Mesendoderm (in vitro differentiated cells): Measurements from ENCODE around the gene SMPD3.

Experiments used
- DNase-seq: peaks from one replicate; pipeline ENCODE4 v3.0.0; 2013
- H2AK5ac ChIP-seq: 2 replicates; pipeline ENCODE4 v1.6.1; 2013; ENCODE audit warnings: low read length, inconsistent platforms
- H2BK120ac ChIP-seq: 2 replicates; pipeline ENCODE4 v1.6.1; 2013; ENCODE audit warnings: low read depth, mild to moderate bottlenecking, low read length, moderate library complexity, mixed read lengths
- H2BK15ac ChIP-seq: replicated peaks from 2 replicates; pipeline ENCODE4 v1.6.1; 2013; ENCODE audit warnings: low read depth, mild to moderate bottlenecking, moderate library complexity
- H2BK5ac ChIP-seq: 2 replicates; pipeline ENCODE4 v1.6.1; 2013; ENCODE audit warnings: low read length, inconsistent platforms
- H3K18ac ChIP-seq: 2 replicates; pipeline ENCODE4 v1.6.1; 2013; ENCODE audit warnings: mild to moderate bottlenecking, low read length, mixed read lengths
- H3K23ac ChIP-seq: one replicate; pipeline ENCODE4 v1.6.1; 2013; ENCODE audit warnings: low read length
- H3K27ac ChIP-seq: 2 replicates; pipeline ENCODE4 v1.5.1; 2013; ENCODE audit warnings: low read depth, mild to moderate bottlenecking, inconsistent platforms, low read length, moderate library complexity
- H3K27me3 ChIP-seq: 2 replicates; pipeline ENCODE4 v1.6.1; 2013; ENCODE audit warnings: low read length, control low read depth, mild to moderate bottlenecking, inconsistent platforms; ENCODE audit not compliant: insufficient read depth, poor library complexity
- H3K36me3 ChIP-seq: 2 replicates; pipeline ENCODE4 v1.6.1; 2013; ENCODE audit warnings: low read length, inconsistent platforms; ENCODE audit not compliant: control insufficient read depth, insufficient read depth
- H3K4ac ChIP-seq: one replicate; pipeline ENCODE4 v1.6.1; 2013; ENCODE audit warnings: low read depth, mild to moderate bottlenecking, low read length, moderate library complexity
- H3K4me1 ChIP-seq: 2 replicates; pipeline ENCODE4 v1.6.1; 2013; ENCODE audit warnings: low read depth, low read length, inconsistent platforms; ENCODE audit not compliant: control insufficient read depth
- H3K4me2 ChIP-seq: 2 replicates; pipeline ENCODE4 v1.6.1; 2013; ENCODE audit warnings: low read length
- H3K4me3 ChIP-seq: 2 replicates; pipeline ENCODE4 v1.5.1; 2013; ENCODE audit warnings: mild to moderate bottlenecking, low read length
- H3K56ac ChIP-seq: one replicate; pipeline ENCODE4 v1.6.1; 2013; ENCODE audit warnings: low read length
- H3K79me1 ChIP-seq: 2 replicates; pipeline ENCODE4 v1.6.1; 2013; ENCODE audit warnings: low read length, inconsistent platforms
- H3K79me2 ChIP-seq: 2 replicates; pipeline ENCODE4 v1.6.1; 2013; ENCODE audit warnings: mild to moderate bottlenecking, low read length; ENCODE audit not compliant: control insufficient read depth, insufficient read depth
- H3K9ac ChIP-seq: 2 replicates; pipeline ENCODE4 v1.6.1; 2013; ENCODE audit warnings: low read length, inconsistent platforms
- H4K5ac ChIP-seq: one replicate; pipeline ENCODE4 v1.6.1; 2013; ENCODE audit warnings: low read length
- H4K8ac ChIP-seq: one replicate; pipeline ENCODE4 v1.6.1; 2013; ENCODE audit warnings: low read depth, mild to moderate bottlenecking, control low read depth, low read length, moderate library complexity
- WGBS: extraction: QIAGEN DNeasy Blood & Tissue Kit; methylation state at CpG from one replicate; pipeline ENCODE4 v1.1.7; 2013; ENCODE audit warnings: low lambda C conversion rate, missing lambda C conversion rate; ENCODE audit not compliant: insufficient coverage; ENCODE audit errors: extremely low coverage; 5-methylcytosine and 5-hydroxymethylcytosine counted together

Gene SMPD3

DNA sequence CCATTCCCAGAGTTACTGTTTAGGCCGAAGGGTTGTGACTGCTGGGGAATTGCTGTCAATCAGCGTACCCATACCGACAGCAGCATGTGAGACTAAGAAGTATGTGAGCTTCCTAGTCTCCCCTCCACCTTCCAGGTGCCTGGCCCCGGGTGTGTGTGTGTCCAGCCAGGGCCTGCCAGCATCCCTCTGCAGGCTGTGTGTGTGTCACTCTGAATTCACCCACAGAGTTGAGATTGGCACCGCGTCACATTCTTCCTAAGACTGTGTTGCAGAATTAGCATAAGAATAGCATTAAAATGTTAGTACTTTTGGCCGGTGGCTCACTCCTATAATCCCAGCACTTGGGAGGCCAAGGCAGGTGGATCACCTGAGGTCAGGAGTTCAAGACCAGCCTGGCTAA is 105.7 kb downstream of the SMPD3 start:
- H2BK120ac ChIP-seq = no peak overlapping the region
- H3K4me3 ChIP-seq = no peak overlapping the region
- H4K8ac ChIP-seq = no peak overlapping the region
- H3K79me1 ChIP-seq = no peaks in the 10 kb centered on the region
- H3K36me3 ChIP-seq = peaks cover 16% of the 10 kb centered on the region
- no peaks in the 10 kb centered on the region for H3K79me2 ChIP-seq
- no peak overlapping the region for H4K5ac ChIP-seq
- H2BK15ac ChIP-seq = no peak overlapping the region
- H3K27ac ChIP-seq = no peak overlapping the region
- H3K9ac ChIP-seq = no peak overlapping the region
- H2BK5ac ChIP-seq = no peak overlapping the region
- H3K56ac ChIP-seq = no peak overlapping the region
- no peak overlapping the region for H2AK5ac ChIP-seq
- H3K4me1 ChIP-seq = no peaks in the 10 kb centered on the region
- no CpG with 5 or more reads among the region's 7 CpGs for WGBS
- no peak overlapping the region for H3K4me2 ChIP-seq
- no peaks in the 10 kb centered on the region for H3K27me3 ChIP-seq
- H3K23ac ChIP-seq = no peak overlapping the region
- H3K4ac ChIP-seq = no peak overlapping the region
- DNase-seq = no peak
- H3K18ac ChIP-seq = no peak overlapping the region

DNA sequence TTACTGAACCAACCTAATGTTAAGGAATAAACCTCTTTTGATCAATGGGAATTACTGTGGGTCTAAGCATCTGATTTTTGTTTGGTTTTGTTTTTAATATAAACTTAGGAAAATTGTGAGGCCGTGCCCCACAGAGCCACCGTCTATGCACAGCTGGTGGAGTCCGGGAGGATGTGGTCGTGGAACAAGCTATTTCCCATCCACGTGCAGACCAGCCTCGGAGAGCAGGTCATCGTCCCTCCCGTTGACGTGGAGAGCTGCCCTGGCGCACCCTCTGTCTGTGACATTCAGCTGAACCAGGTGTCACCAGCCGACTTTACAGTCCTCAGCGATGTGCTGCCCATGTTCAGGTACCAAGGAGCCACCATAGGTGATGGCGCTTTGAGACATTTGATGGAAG is 109.1 kb downstream of the SMPD3 start:
- Histone ChIP-seq H3K36me3 (peaks cover 10% of the 10 kb centered on the region), H3K9ac (no peak overlapping the region)
- WGBS = no CpG with 5 or more reads among the region's 13 CpGs

DNA sequence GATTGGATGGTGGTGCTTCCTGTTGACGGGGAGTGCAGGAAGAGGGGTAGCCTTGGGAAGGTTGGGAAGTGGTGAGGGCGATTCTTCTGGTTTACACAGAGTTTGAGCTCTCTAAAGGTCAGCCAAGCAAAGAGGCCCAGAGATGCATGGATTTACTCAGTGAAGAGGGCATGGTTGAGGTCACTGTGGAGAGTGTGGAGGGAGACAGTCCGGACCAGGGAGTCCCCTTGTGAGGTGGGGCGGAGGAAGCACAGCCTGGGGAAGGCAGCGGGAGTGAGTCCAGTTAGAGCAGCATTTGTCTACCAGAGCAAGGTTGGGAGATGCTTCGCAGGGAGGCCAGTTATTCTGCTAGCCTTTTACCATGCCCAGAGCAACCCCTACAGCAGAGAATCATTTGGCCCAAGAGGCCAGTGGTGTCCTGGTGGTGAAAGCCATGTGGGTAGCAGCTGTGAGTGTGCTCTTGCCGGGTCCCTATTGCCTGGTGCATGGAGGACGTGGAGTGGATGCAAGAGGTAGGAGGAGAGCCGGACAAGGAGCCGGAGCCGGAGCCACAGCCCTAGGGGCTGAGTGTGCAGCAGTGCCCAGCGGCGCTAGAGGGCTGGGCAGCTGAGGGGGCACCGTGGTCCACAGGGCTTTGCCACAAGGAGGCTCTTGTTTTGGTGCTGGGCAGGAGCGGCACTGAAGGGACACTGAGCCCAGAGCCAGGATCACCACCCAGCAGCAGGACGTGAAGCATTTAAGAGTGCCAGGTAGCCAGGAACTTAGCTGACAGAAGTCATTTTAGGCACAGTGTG is 109.8 kb downstream of the SMPD3 start:
- Histone ChIP-seq H3K27me3 (no peaks in the 10 kb centered on the region), H3K79me1 (no peaks in the 10 kb centered on the region), H2AK5ac (no peak overlapping the region), H3K27ac (no peak overlapping the region), H4K8ac (no peak overlapping the region), H3K36me3 (peaks cover 10% of the 10 kb centered on the region), H2BK120ac (no peak overlapping the region), H3K9ac (no peak overlapping the region), H3K79me2 (no peaks in the 10 kb centered on the region), H2BK15ac (no peak overlapping the region), H3K4me3 (no peak overlapping the region), H3K18ac (no peak overlapping the region), H3K4me1 (no peaks in the 10 kb centered on the region), H2BK5ac (no peak overlapping the region), H4K5ac (no peak overlapping the region), H3K56ac (no peak overlapping the region), H3K23ac (no peak overlapping the region), H3K4me2 (no peak overlapping the region), H3K4ac (no peak overlapping the region)
- no CpG with 5 or more reads among the region's 16 CpGs for WGBS
- no peak for DNase-seq

More for the DNA sequence above, 109.1 kb downstream of the SMPD3 start:
- no peak for DNase-seq
- H3K27me3 ChIP-seq = no peaks in the 10 kb centered on the region
- no peak overlapping the region for H3K27ac ChIP-seq
- no peaks in the 10 kb centered on the region for H3K4me1 ChIP-seq
- no peaks in the 10 kb centered on the region for H3K79me1 ChIP-seq
- no peak overlapping the region for H4K8ac ChIP-seq
- no peak overlapping the region for H3K4me3 ChIP-seq
- H4K5ac ChIP-seq = no peak overlapping the region
- no peak overlapping the region for H2BK5ac ChIP-seq
- no peak overlapping the region for H3K4ac ChIP-seq
- H3K56ac ChIP-seq = no peak overlapping the region
- H2BK15ac ChIP-seq = no peak overlapping the region
- H3K4me2 ChIP-seq = no peak overlapping the region
- no peaks in the 10 kb centered on the region for H3K79me2 ChIP-seq
- no peak overlapping the region for H3K18ac ChIP-seq
- no peak overlapping the region for H2AK5ac ChIP-seq
- H2BK120ac ChIP-seq = no peak overlapping the region
- no peak overlapping the region for H3K23ac ChIP-seq

DNA sequence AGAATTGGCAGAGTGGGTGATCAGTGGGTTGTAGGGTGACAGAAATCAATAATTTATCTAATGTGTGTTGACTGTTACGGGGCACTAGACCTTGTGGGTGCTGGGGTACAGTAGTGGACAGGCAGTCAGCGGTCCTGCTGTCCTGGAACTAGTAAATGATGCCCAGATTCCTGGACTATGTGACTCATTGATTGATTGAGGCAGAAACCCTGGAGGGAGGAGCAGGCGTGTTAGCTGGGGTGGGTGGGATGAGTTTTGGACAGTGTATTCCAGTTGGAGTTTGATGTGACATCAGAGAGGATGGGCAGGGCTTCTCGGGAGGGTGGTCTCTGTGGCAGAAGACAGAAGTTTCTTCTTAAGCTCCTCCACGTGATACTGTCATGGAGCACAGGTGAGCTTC is 113.1 kb downstream of the SMPD3 start:
- Histone ChIP-seq H4K5ac (no peak overlapping the region), H2BK5ac (no peak overlapping the region), H3K4me2 (no peak overlapping the region), H3K18ac (no peak overlapping the region), H3K4ac (no peak overlapping the region), H3K56ac (no peak overlapping the region), H3K23ac (no peak overlapping the region), H2BK120ac (no peak overlapping the region), H3K27ac (no peak overlapping the region), H2AK5ac (no peak overlapping the region), H4K8ac (no peak overlapping the region), H3K4me1 (no peaks in the 10 kb centered on the region), H3K79me1 (no peaks in the 10 kb centered on the region), H3K4me3 (no peak overlapping the region), H3K9ac (no peak overlapping the region), H2BK15ac (no peak overlapping the region), H3K27me3 (no peaks in the 10 kb centered on the region), H3K36me3 (peaks cover 5% of the 10 kb centered on the region), H3K79me2 (no peaks in the 10 kb centered on the region)
- no CpG with 5 or more reads among the region's 5 CpGs for WGBS
- DNase-seq = no peak

DNA sequence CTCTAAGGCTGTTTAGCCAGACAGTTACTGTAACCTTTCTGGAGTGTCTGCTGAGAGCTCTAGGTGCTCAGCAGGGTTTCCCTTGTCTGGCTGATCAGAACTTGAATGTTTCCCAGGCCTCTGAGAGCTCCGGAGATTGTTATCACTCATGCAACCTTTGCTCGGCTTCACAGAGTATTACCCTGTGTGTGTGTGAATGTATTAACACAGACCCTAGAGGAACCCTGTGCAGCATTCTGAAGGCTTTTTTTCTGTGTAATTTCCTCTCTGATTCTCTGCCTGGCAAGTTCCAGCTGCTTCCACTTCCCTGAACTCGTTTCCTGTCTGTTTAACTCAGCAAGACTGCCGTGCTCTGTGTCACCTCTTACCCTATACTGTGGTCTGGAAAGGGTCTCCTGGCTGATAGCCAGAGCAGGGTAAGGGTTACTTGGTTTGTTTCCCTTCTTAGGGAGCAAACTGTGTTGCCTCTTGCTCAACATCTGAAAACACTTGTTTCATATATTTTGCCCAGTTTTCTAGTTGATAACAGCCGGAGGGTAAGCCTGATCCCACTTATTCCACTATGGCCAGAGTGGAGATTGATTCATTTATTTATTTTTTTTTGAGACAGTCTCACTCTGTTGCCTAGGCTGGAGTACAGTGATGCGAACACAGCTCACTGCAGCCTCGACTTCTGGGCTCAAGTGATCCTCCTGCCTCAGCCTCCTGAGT is 115.7 kb downstream of the SMPD3 start:
- no peaks in the 10 kb centered on the region for H3K79me2 ChIP-seq
- no peak overlapping the region for H2BK15ac ChIP-seq
- H3K4me3 ChIP-seq = no peak overlapping the region
- no peak overlapping the region for H3K18ac ChIP-seq
- no CpG with 5 or more reads among the region's 7 CpGs for WGBS
- no peaks in the 10 kb centered on the region for H3K4me1 ChIP-seq
- peak; percentile 43 for DNase-seq
- H3K79me1 ChIP-seq = no peaks in the 10 kb centered on the region
- no peak overlapping the region for H3K9ac ChIP-seq
- H3K27ac ChIP-seq = peak overlapping the region; percentile 33
- no peak overlapping the region for H3K4me2 ChIP-seq
- no peak overlapping the region for H4K8ac ChIP-seq
- no peak overlapping the region for H3K56ac ChIP-seq
- H2BK120ac ChIP-seq = no peak overlapping the region
- no peak overlapping the region for H4K5ac ChIP-seq
- H3K27me3 ChIP-seq = no peaks in the 10 kb centered on the region
- H2AK5ac ChIP-seq = no peak overlapping the region
- no peaks in the 10 kb centered on the region for H3K36me3 ChIP-seq
- no peak overlapping the region for H3K4ac ChIP-seq
- H2BK5ac ChIP-seq = no peak overlapping the region
- H3K23ac ChIP-seq = no peak overlapping the region
